Heart left ventricle (tissue), 13 donors: ENCODE measurements around the gene CRYAB.

Source experiments
- POLR2A ChIP-seq, 2 donors: fragments of 450-650 bp; IDR thresholded peaks; one replicate each; pipeline ENCODE4 v1.6.1; 2017; ENCODE audit warnings: antibody characterized with exemption in 2 of 2, mild to moderate bottlenecking in 2 of 2, moderate library complexity in 2 of 2
- TF ChIP-seq, protein P1 (sequence below), 12 donors: fragments of 200-600 bp; sonication (generic) in 4 of 12; IDR thresholded peaks; one replicate each; pipeline versions ENCODE4 v1.5.0 to v1.8.0; 2018 to 2022; ENCODE audit warnings: antibody characterized with exemption in 12 of 12, mild to moderate bottlenecking in 5 of 12
- donor health status: ischemic (EF 13 %, LVEDD 7.1; RV severe dilation, severe dysfunction).
- donor health status: DM: no; HTN: yes; CAD: no.
- donor health status: DM: no; HTN: no; CAD: no.
- donor health status: ischemic (EF 25% LVEDD 6.9; RV normal size, moderate dysfunction).
- donor health status: ischemic (EF 25% LVEDD 5.7; RV mildly dilated, moderate dysfunction).
- donor health status: ischemic (EF 35%, LVEDD 5.7; RV mildly dilated, moderate dysfunction).
- donor health status: nonischemic (EF 11% LVEDD 7.7; RV severe dilation, severe dysfunction).
- donor health status: DM: yes; HTN: yes; CAD: no.
- donor health status: PGD.
- donor health status: ischemic (EF 29% LVEDD 5.4; RV normal size, mild dysfunction).
- donor health status: nonischemic (EF 23%, LVEDD 6.1; RV moderate dilation, normal function).

DNA sequence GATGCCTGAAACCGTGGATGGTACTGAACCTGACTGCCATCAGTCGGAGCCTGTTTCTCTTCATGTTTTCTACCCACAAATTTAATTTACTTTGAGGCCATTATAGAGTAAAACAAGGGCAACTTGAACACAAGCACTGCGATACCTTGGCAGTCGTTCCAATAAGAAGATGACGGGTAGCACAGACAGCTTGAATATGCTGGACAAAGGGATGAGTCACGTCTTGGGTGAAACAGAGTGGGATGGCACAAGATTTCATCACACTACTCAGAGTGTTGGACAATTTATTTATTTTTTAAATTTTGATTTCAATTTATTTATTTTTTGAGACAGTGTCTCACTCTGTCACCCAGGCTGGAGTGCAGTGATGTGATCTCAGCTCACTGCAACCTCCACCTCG, 31.3 kb upstream of the CRYAB start:
- TF ChIP-seq, protein P1, sequence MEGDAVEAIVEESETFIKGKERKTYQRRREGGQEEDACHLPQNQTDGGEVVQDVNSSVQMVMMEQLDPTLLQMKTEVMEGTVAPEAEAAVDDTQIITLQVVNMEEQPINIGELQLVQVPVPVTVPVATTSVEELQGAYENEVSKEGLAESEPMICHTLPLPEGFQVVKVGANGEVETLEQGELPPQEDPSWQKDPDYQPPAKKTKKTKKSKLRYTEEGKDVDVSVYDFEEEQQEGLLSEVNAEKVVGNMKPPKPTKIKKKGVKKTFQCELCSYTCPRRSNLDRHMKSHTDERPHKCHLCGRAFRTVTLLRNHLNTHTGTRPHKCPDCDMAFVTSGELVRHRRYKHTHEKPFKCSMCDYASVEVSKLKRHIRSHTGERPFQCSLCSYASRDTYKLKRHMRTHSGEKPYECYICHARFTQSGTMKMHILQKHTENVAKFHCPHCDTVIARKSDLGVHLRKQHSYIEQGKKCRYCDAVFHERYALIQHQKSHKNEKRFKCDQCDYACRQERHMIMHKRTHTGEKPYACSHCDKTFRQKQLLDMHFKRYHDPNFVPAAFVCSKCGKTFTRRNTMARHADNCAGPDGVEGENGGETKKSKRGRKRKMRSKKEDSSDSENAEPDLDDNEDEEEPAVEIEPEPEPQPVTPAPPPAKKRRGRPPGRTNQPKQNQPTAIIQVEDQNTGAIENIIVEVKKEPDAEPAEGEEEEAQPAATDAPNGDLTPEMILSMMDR (IDR thresholded peaks at IDR 0.05), result no peak
- TF ChIP-seq POLR2A (IDR thresholded peaks at IDR 0.05), result no peak
